Measurements from ENCODE around the gene DOCK9.

DOCK9 gene

GRCh38 chr13:98873377-98874028 is 104.4 kb downstream of the DOCK9 start:
- Histone ChIP-seq H3K27me3 (ENCODE audit: insufficient read depth, low read depth, severe bottlenecking) (no peaks in the 10 kb centered on the region), H3K9me3 (ENCODE audit: severe bottlenecking) (peaks cover 8% of the 10 kb centered on the region), H3K36me3 (peaks cover 37% of the 10 kb centered on the region), H3K27ac (no peak overlapping the region), H3K4me3 (ENCODE audit: low read depth, low read length) (no peak overlapping the region)
- DNase-seq = no peak
- TF ChIP-seq CTCF (IDR thresholded peaks at IDR 0.05; ENCODE audit: low read depth, low read length) = no peak

- TF ChIP-seq CTCF (IDR thresholded peaks at IDR 0.05; ENCODE audit: low read depth, low read length) = no peak
- H3K36me3 ChIP-seq = peaks cover 43% of the 10 kb centered on the region
- no peaks in the 10 kb centered on the region for H3K27me3 ChIP-seq (ENCODE audit: insufficient read depth, low read depth, severe bottlenecking)
- peaks cover 8% of the 10 kb centered on the region for H3K9me3 ChIP-seq (ENCODE audit: severe bottlenecking)
- no peak overlapping the region for H3K27ac ChIP-seq
- DNase-seq = no peak
- no peak overlapping the region for H3K4me3 ChIP-seq (ENCODE audit: low read depth, low read length)
Observed at GRCh38 chr13:98871727-98872126, 106.1 kb downstream of the DOCK9 start.

GRCh38 chr13:98869408-98870090 is 108.3 kb downstream of the DOCK9 start:
- no peak for DNase-seq
- H3K4me3 ChIP-seq (ENCODE audit: low read depth, low read length) = no peak overlapping the region
- H3K27me3 ChIP-seq (ENCODE audit: insufficient read depth, low read depth, severe bottlenecking) = no peaks in the 10 kb centered on the region
- TF ChIP-seq CTCF (IDR thresholded peaks at IDR 0.05; ENCODE audit: low read depth, low read length) = no peak
- peaks cover 49% of the 10 kb centered on the region for H3K36me3 ChIP-seq
- H3K9me3 ChIP-seq (ENCODE audit: severe bottlenecking) = peaks cover 8% of the 10 kb centered on the region
- H3K27ac ChIP-seq = no peak overlapping the region

- TF ChIP-seq CTCF (IDR thresholded peaks at IDR 0.05; ENCODE audit: low read depth, low read length) = no peak
- H3K27me3 ChIP-seq (ENCODE audit: insufficient read depth, low read depth, severe bottlenecking) = no peaks in the 10 kb centered on the region
- no peak for DNase-seq
- H3K27ac ChIP-seq = no peak overlapping the region
- peaks cover 8% of the 10 kb centered on the region for H3K9me3 ChIP-seq (ENCODE audit: severe bottlenecking)
- peaks cover 50% of the 10 kb centered on the region for H3K36me3 ChIP-seq
- no peak overlapping the region for H3K4me3 ChIP-seq (ENCODE audit: low read depth, low read length)
Observed at GRCh38 chr13:98868932-98869331, 108.9 kb downstream of the DOCK9 start.

GRCh38 chr13:98866882-98867281 is 111.0 kb downstream of the DOCK9 start:
- no peak for DNase-seq
- Histone ChIP-seq H3K4me3 (ENCODE audit: low read depth, low read length) (no peak overlapping the region), H3K36me3 (peaks cover 48% of the 10 kb centered on the region), H3K27me3 (ENCODE audit: insufficient read depth, low read depth, severe bottlenecking) (no peaks in the 10 kb centered on the region), H3K27ac (no peak overlapping the region), H3K9me3 (ENCODE audit: severe bottlenecking) (no peaks in the 10 kb centered on the region)
- 0 out of 2 replicates have a peak, but pooled peaks have one; percentile 4 for TF ChIP-seq CTCF (IDR thresholded peaks at IDR 0.05; ENCODE audit: low read depth, low read length)
